H54 (cell line): ENCODE measurements around the gene TMEM187.

Source experiments
- DNase-seq: peaks from one replicate; pipeline ENCODE4 v3.0.0; 2011; ENCODE audit warnings: low spot score, mixed read lengths; ENCODE audit not compliant: insufficient read length
- FAIRE-seq: peaks from 3 replicates; lab custom pipeline; 2011; peaks lifted over from hg19 to GRCh38; lab: Jason Lieb, UNC
- POLR2A ChIP-seq: IDR thresholded peaks from 2 replicates; pipeline ENCODE4 v1.6.1; 2011; ENCODE audit warnings: low read depth, mild to moderate bottlenecking, low read length

The TMEM187 gene

DNA sequence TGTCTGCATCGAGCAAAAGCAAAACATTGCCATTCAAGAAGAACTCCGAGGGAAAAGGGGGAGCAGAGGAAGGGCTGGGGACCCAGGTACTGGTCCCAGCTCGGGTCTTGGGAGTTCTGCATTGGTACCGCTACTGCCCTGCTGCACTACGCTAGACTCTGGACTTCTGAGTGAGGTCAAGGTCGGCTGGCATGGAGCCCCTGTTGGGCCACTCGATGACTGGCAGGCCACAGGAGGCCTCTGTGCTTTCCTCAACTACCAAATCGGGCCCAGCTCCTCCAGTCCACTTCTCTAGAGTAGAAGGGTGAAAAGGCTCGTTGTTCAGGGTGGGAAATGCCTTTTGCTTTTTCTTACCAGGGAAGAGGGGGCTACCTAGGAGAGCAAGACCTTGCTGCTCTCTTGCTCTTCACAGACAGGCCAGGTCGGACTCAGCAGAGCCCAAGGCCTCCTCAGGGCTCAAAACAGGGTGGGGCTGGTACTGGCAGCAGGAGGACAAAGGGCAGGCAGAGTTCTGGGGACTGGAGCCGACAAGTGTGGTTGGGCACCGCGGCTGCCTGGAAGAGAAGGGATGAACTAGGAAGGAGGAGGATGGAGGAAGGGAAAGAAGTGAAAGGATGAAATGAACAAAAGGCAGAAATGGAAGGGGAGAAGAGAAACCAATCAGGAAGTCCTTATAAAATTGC lies 56.1 kb downstream of the TMEM187 start:
- DNase-seq, result no peak
- no peak for TF ChIP-seq POLR2A
- FAIRE-seq, result no peak

DNA sequence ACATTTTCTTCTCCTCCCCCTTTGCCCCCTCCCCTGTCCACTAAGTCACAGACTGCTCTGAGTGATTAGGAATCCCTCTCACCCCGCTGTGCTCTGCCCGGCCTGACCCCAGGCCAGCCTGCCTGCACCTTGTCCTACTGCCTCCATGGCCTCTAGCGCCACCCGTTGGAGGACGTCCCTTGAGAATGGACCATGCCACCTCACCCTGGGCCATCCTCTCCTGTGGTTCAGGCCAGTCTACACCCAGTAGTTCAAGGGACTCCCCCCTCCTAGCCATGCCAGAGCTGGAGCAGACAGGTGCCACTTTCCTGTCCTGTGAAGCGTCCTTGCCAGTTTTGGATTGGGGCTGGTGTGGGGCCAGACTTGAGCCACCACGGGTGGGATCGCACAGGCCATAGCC lies 56.9 kb downstream of the TMEM187 start:
- TF ChIP-seq POLR2A, result no peak
- no peak for DNase-seq
- no peak for FAIRE-seq

DNA sequence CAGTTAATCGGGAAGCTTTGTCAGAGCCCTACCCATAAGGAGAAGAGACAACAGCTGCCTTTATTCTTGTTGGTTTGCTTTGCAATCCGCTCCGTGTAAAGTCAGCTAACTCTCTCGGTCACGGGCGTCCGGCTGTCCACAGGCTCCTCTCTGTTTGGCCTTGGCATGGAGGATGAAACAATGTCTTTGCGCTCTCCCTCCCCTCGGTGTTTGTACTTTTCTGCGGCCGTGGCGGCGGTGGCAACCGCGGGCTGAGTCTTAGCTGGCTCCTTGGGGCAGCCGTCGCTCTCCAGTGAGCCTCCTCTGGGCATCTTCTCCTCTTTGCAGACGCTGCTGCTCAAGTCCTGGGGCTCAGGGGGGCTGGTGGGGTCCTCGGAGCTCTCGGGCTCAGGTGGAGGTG lies 57.7 kb downstream of the TMEM187 start:
- DNase-seq (no peak), FAIRE-seq (no peak)
- TF ChIP-seq POLR2A, result no peak

GRCh38 chrX:154030715-154031305 lies 58.3 kb downstream of the TMEM187 start:
- FAIRE-seq (no peak), DNase-seq (no peak)
- no peak for TF ChIP-seq POLR2A

GRCh38 chrX:154032160-154032559 lies 59.6 kb downstream of the TMEM187 start:
- DNase-seq (no peak), FAIRE-seq (no peak)
- TF ChIP-seq POLR2A, result no peak

- no peak for DNase-seq
- no peak for TF ChIP-seq POLR2A
- FAIRE-seq, result no peak
Observed at GRCh38 chrX:154032653-154033052, 60.1 kb downstream of the TMEM187 start.
